Immature natural killer cell (primary cell): ENCODE data around the gene SLC6A7. TPM values are rescaled to one million over a fixed set of nuclear protein-coding genes. Genes with fewer than 3 reads are reported as not detected.

ENCODE experiments used
- DNase-seq, 3 donors: peaks; one replicate each; pipeline ENCODE4 v3.0.0; 2022; ENCODE audit warnings: mixed read lengths in 1 of 3
- H3K27ac Mint-ChIP-seq, 6 donors: one replicate each; pipeline ENCODE4 v1.8.0; 2020; ENCODE audit warnings: mixed read lengths in 6 of 6, mild to moderate bottlenecking in 5 of 6, inconsistent platforms in 4 of 6, moderate library complexity in 3 of 6
- H3K27me3 Mint-ChIP-seq, 3 donors: one replicate each; pipeline ENCODE4 v1.8.0; 2020 to 2021; ENCODE audit warnings: low read depth in 3 of 3, mild to moderate bottlenecking in 3 of 3, mixed read lengths in 3 of 3, moderate library complexity in 3 of 3, inconsistent platforms in 1 of 3
- H3K36me3 Mint-ChIP-seq, 3 donors: one replicate each; pipeline ENCODE4 v1.8.0; 2020; ENCODE audit warnings: mixed read lengths in 3 of 3, inconsistent platforms in 2 of 3, mild to moderate bottlenecking in 2 of 3
- H3K4me1 Mint-ChIP-seq, 2 donors: one replicate each; pipeline ENCODE4 v1.8.0; 2020; ENCODE audit warnings: inconsistent platforms in 2 of 2, mild to moderate bottlenecking in 2 of 2, mixed read lengths in 2 of 2, moderate library complexity in 1 of 2
- H3K4me3 Mint-ChIP-seq, 5 donors: one replicate each; pipeline ENCODE4 v1.8.0; 2020; ENCODE audit warnings: mild to moderate bottlenecking in 5 of 5, mixed read lengths in 5 of 5, inconsistent platforms in 3 of 5, moderate library complexity in 3 of 5
- H3K9me3 Mint-ChIP-seq, 6 donors: one replicate each; pipeline ENCODE4 v1.8.0; 2020; ENCODE audit warnings: mild to moderate bottlenecking in 6 of 6, mixed read lengths in 6 of 6, inconsistent platforms in 4 of 6, moderate library complexity in 3 of 6
- polyA plus RNA-seq, 3 donors: library from polyadenylated mRNA; unstranded; fragments of 300-500 nt; fragmentation: Illumina TruSeq; gene quantifications; one replicate each; pipeline ENCODE4 v1.2.3, GENCODE V29; 2021

The SLC6A7 gene
- polyA plus RNA-seq: not detected

DNA sequence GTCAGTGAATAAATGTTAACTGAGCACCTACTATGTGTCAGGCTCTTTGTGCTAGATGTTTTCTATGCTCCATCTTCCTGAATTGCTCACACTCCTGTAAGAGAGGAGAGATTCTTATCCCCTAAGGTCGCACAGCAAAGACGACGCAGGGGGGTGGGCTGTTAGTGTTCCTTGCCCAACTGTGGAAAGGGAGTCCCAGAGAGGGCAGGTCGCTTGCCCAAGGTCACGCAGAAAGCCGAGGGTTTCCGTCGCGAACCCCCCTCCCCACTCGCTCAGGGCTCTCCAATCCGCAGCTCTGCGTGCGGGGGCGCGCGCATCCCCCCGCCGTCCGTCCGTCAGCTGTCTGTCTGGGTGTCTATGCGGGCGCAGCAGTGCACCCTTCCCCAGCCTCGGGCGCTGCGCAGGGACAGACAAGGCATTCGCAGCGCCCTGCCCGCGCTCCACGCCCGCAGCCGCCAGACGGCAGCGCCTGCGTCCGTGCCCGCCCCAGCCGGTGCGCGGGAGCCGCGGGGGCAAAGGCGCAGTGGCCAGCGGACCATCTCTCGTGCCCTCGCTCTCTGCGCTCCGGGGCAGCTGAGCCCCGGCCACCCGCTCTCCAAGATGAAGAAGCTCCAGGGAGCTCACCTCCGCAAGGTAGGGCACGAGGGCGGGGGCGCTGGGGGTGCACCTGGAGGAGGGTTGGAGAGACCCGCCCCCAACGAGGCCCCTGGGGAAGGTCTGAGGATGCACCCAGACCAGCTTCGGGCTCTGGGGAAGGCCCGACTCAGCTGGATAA is at the start of gene SLC6A7:
Gene SLC6A7, plus strand, starts transcription at position 335 of the 775 bp plus-strand sequence. Its CDS starts 266 bp downstream, at position 601.
- peaks cover 6 to 17% (median 16%) of the 10 kb centered on the region in 3 donors for H3K27me3 Mint-ChIP-seq

DNA sequence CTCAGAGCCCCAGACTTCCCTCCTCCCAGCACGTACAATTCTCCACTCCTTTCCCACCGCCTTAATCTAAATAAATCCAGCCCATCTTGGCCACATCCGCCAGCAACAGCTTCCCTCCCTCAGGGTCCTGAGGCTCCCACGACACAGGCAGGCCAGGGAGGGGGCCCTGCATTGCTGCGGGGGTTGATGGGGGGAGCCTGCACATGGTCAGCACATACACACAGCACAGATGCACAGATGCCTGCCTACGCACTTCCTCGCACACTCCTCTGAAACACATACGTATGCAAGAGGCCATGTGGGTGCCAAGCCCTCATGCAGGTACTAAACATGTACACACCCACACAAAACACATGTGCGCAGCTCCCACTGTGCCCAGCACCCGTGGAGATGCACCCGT is 49.0 kb upstream of the SLC6A7 start:
- peaks cover 0 to 3% (median 3%) of the 10 kb centered on the region in 3 donors for H3K27me3 Mint-ChIP-seq
- no peak for DNase-seq
- H3K9me3 Mint-ChIP-seq: no peaks in the 10 kb centered on the region
- peaks cover 0 to 7% (median 0%) of the 10 kb centered on the region in 3 donors for H3K36me3 Mint-ChIP-seq
- H3K4me1 Mint-ChIP-seq: peaks cover 9 to 23% of the 10 kb centered on the region in 2 donors
- H3K27ac Mint-ChIP-seq: no peak overlapping the region
- no peak overlapping the region for H3K4me3 Mint-ChIP-seq

More for the DNA sequence above, at the start of gene SLC6A7:
- Mint-ChIP-seq H3K4me1 (no peaks in the 10 kb centered on the region), H3K36me3 (no peaks in the 10 kb centered on the region), H3K9me3 (no peaks in the 10 kb centered on the region), H3K27ac (no peak within 1 kb of the TSS), H3K4me3 (no peak within 1 kb of the TSS)
- no peak for DNase-seq

- H3K27ac Mint-ChIP-seq: peak overlapping the region in 1 of 6 donors; percentile 54
- peaks cover 0 to 3% (median 3%) of the 10 kb centered on the region in 3 donors for H3K27me3 Mint-ChIP-seq
- H3K9me3 Mint-ChIP-seq: no peaks in the 10 kb centered on the region
- H3K36me3 Mint-ChIP-seq: peaks cover 0 to 9% (median 0%) of the 10 kb centered on the region in 3 donors
- no peak overlapping the region for H3K4me3 Mint-ChIP-seq
- no peak for DNase-seq
- H3K4me1 Mint-ChIP-seq: peaks cover 9 to 27% of the 10 kb centered on the region in 2 donors
These were observed 48.2 kb upstream of the SLC6A7 start for GRCh38 chr5:150141544-150142184.

- Mint-ChIP-seq H3K4me3 (no peak overlapping the region), H3K36me3 (peaks cover 0 to 9% (median 0%) of the 10 kb centered on the region in 3 donors), H3K27me3 (peaks cover 0 to 3% (median 3%) of the 10 kb centered on the region in 3 donors), H3K9me3 (no peaks in the 10 kb centered on the region), H3K4me1 (peaks cover 9 to 27% of the 10 kb centered on the region in 2 donors), H3K27ac (peak overlapping the region in 2 of 6 donors; percentile 20 to 37)
- no peak for DNase-seq
These were observed 47.5 kb upstream of the SLC6A7 start for GRCh38 chr5:150142185-150142958.

GRCh38 chr5:150142959-150143349 is 46.9 kb upstream of the SLC6A7 start:
- no peak for DNase-seq
- H3K27me3 Mint-ChIP-seq: peaks cover 0 to 3% (median 2%) of the 10 kb centered on the region in 3 donors
- H3K27ac Mint-ChIP-seq: peak overlapping the region in 2 of 6 donors; percentile 20 to 37
- H3K4me1 Mint-ChIP-seq: peaks cover 9 to 30% of the 10 kb centered on the region in 2 donors
- H3K4me3 Mint-ChIP-seq: no peak overlapping the region
- no peaks in the 10 kb centered on the region for H3K9me3 Mint-ChIP-seq
- H3K36me3 Mint-ChIP-seq: peaks cover 0 to 12% (median 0%) of the 10 kb centered on the region in 3 donors

DNA sequence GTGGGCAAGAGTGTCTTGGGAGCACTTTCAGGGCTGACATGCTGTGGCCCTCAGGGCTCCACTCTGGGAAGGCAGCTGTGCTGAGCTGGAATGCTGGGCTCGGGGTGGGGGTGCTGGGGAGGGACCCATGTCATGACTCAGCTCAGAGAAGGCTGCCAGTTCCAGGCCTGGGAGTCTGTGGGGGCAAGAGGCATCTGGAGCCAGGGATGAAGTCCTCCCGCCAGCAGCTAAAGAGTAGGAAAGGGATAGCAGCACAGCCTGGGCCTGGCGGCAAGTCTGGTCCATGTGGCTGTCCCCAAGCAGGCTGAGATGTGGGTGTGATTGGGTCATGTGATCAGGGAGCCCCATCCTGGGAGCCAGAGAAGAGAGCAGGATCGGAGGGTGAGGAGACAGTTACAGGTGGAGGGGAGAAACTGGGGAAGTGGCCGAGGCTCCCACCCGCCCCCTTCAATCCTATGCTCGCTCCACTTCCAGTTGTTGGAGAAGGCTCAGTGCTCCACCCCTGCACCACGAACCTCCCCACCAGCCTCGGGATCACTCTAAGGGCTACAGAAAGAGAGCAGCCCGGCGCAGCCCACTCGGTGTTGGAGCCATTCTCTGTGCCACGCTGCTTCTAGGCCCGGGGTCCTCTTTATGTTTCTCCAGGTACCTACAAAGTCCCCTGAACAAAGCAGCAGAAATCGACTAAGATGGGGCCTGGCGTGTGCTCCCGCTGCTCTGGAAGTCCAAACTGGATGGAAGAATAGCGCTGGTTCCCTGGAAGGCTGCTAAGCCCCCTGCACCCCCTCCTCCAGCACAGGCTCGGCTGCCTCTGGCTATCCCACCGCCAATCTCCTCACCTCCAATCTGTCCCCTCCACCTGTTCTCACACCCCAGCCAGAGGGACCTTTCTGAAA is 46.3 kb upstream of the SLC6A7 start:
- no peak for DNase-seq
- H3K4me3 Mint-ChIP-seq: peak overlapping the region in 1 of 5 donors; percentile 35
- no peaks in the 10 kb centered on the region for H3K9me3 Mint-ChIP-seq
- H3K27ac Mint-ChIP-seq: peak overlapping the region in 2 of 6 donors; percentile 20 to 37
- peaks cover 13 to 37% of the 10 kb centered on the region in 2 donors for H3K4me1 Mint-ChIP-seq
- peaks cover 0 to 3% (median 1%) of the 10 kb centered on the region in 3 donors for H3K27me3 Mint-ChIP-seq
- peaks cover 0 to 16% (median 0%) of the 10 kb centered on the region in 3 donors for H3K36me3 Mint-ChIP-seq

- Mint-ChIP-seq H3K4me1 (peaks cover 21 to 44% of the 10 kb centered on the region in 2 donors), H3K27me3 (peaks cover 0 to 3% (median 1%) of the 10 kb centered on the region in 3 donors), H3K27ac (peak overlapping the region in 1 of 6 donors; percentile 78), H3K9me3 (no peaks in the 10 kb centered on the region), H3K36me3 (peaks cover 0 to 16% (median 0%) of the 10 kb centered on the region in 3 donors), H3K4me3 (peak overlapping the region in 1 of 5 donors; percentile 35)
- DNase-seq: no peak
These were observed 45.5 kb upstream of the SLC6A7 start for GRCh38 chr5:150144246-150144801.

- no peaks in the 10 kb centered on the region for H3K9me3 Mint-ChIP-seq
- H3K4me1 Mint-ChIP-seq: peaks cover 26 to 50% of the 10 kb centered on the region in 2 donors
- H3K4me3 Mint-ChIP-seq: peak overlapping the region in 2 of 5 donors; percentile 12 to 71
- H3K36me3 Mint-ChIP-seq: peaks cover 0 to 16% (median 0%) of the 10 kb centered on the region in 3 donors
- peak overlapping the region in 2 of 6 donors; percentile 78 to 89 for H3K27ac Mint-ChIP-seq
- no peak for DNase-seq
- peaks cover 0 to 6% (median 1%) of the 10 kb centered on the region in 3 donors for H3K27me3 Mint-ChIP-seq
These were observed 45.0 kb upstream of the SLC6A7 start for GRCh38 chr5:150144879-150145278.

DNA sequence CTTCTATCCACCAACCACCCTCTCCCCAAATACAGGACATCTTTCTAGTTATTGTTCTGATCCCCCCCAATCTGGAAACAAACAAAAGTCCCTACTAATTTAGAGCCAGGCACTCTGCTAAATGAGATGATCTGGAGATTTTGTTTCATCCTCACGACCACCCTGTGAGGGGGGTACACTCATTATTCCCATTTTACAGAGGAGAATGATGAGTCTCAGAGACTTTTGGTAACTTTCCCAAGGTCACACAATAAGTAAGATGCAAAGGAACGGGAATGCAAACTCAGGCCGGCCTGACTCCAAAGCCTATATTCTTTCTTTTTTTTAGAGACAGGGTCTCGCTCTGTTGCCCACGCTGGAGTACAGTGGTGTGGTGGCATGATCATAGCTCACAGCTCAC is 43.6 kb upstream of the SLC6A7 start:
- Mint-ChIP-seq H3K4me1 (peaks cover 35 to 61% of the 10 kb centered on the region in 2 donors), H3K27ac (peak overlapping the region in 1 of 6 donors; percentile 11), H3K9me3 (no peaks in the 10 kb centered on the region), H3K36me3 (peaks cover 0 to 16% (median 0%) of the 10 kb centered on the region in 3 donors), H3K27me3 (peaks cover 0 to 6% (median 1%) of the 10 kb centered on the region in 3 donors), H3K4me3 (no peak overlapping the region)
- DNase-seq: no peak

DNA sequence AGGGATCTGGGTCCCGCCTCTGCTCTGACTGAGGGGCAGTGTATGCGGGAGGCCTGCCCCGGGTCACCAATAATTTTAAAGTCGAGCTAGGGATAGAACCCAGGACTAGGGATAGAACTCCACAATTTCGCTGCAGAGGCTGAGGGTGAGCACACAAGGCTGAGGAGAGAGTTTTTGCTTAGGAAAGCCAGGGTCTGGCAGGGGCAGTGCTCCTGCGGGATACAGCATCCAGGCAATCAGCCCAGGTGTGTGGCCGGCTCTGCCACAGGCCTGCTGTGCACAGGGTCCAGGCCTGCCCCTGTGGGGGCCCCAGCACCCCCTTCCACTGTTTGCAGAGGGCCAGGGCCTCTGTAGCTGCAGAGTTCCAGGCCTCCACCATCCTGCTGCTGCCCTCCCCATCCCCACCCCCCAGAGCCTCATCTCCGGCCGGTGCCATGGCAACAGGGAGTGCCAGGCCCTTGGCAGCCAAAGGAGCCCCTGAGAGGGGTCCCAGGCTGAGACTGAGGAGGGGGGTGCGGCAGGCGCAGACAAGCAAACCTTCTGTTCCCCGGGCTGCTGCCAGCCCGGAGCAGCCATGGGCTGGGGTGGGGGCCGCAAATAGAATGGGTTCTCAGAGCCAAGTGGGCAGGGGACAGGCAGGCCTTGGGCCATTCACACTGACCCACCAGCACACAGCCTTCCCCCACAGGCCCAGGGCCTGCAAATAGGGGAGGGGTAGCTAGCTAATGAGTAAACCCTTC is 42.8 kb upstream of the SLC6A7 start:
- no peak overlapping the region for H3K27ac Mint-ChIP-seq
- peaks cover 0 to 16% (median 0%) of the 10 kb centered on the region in 3 donors for H3K36me3 Mint-ChIP-seq
- H3K27me3 Mint-ChIP-seq: peaks cover 0 to 6% (median 1%) of the 10 kb centered on the region in 3 donors
- H3K4me1 Mint-ChIP-seq: peaks cover 35 to 61% of the 10 kb centered on the region in 2 donors
- H3K4me3 Mint-ChIP-seq: no peak overlapping the region
- DNase-seq: no peak
- no peaks in the 10 kb centered on the region for H3K9me3 Mint-ChIP-seq

DNA sequence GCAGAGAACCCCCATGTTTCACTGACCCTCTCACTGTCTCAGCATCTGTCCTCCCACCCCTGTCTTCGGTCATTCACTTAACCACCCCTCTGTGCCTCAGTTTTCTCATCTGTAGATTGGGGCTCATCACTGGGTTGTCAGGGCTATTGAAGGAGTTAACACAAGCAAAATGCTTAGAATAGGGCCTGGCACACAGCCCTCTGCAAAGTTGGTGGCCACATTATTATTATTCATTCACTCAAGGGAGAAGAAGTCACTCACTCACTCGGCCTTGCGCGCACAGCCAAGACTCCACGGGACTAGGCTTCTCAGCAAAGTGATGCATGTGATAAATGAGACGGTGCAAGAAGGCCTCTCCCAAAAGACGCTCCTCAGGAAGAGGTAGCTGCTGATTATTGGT is 42.2 kb upstream of the SLC6A7 start:
- H3K4me3 Mint-ChIP-seq: peak overlapping the region in 1 of 5 donors; percentile 38
- peak overlapping the region in 1 of 6 donors; percentile 76 for H3K27ac Mint-ChIP-seq
- H3K36me3 Mint-ChIP-seq: peaks cover 0 to 19% (median 0%) of the 10 kb centered on the region in 3 donors
- no peaks in the 10 kb centered on the region for H3K9me3 Mint-ChIP-seq
- peaks cover 35 to 60% of the 10 kb centered on the region in 2 donors for H3K4me1 Mint-ChIP-seq
- DNase-seq: no peak
- H3K27me3 Mint-ChIP-seq: peaks cover 0 to 6% (median 1%) of the 10 kb centered on the region in 3 donors
